Nephron progenitor cell (in vitro differentiated cells): Measurements from ENCODE around the gene AFAP1L2.

Experiments used
- DNase-seq: peaks from one replicate; pipeline ENCODE4 v3.0.0; 2021
- H3K27ac Mint-ChIP-seq: 2 replicates; pipeline ENCODE4 v1.8.0; 2021; ENCODE audit warnings: mild to moderate bottlenecking, moderate library complexity, mixed read lengths
- H3K27me3 Mint-ChIP-seq: 2 replicates; pipeline ENCODE4 v1.8.0; 2021; ENCODE audit warnings: mild to moderate bottlenecking, low read depth, mixed read lengths; ENCODE audit not compliant: poor library complexity
- H3K36me3 Mint-ChIP-seq: 2 replicates; pipeline ENCODE4 v1.8.0; 2021; ENCODE audit warnings: low read depth, mixed read lengths
- H3K4me1 Mint-ChIP-seq: 2 replicates; pipeline ENCODE4 v1.8.0; 2021; ENCODE audit warnings: mixed read lengths
- H3K4me3 Mint-ChIP-seq: 2 replicates; pipeline ENCODE4 v1.8.0; 2021; ENCODE audit warnings: mild to moderate bottlenecking, moderate library complexity, mixed read lengths
- H3K9me3 Mint-ChIP-seq: 2 replicates; pipeline ENCODE4 v1.8.0; 2021; ENCODE audit warnings: mild to moderate bottlenecking, moderate library complexity, mixed read lengths
- CTCF ChIP-seq: fragments of 200-600 bp; sonication (generic); IDR thresholded peaks from 2 replicates; pipeline ENCODE4 v1.5.0; 2021; ENCODE audit warnings: antibody characterized with exemption

AFAP1L2 gene

GRCh38 chr10:114431414-114432135 lies 27.3 kb upstream of the AFAP1L2 start:
- no peak for DNase-seq
- no peak for TF ChIP-seq CTCF
- Mint-ChIP-seq H3K27ac (no peak overlapping the region), H3K27me3 (peaks cover 6% of the 10 kb centered on the region), H3K4me1 (peaks cover 6% of the 10 kb centered on the region), H3K9me3 (no peaks in the 10 kb centered on the region), H3K4me3 (no peak overlapping the region), H3K36me3 (peaks cover 26% of the 10 kb centered on the region)

- peaks cover 6% of the 10 kb centered on the region for H3K27me3 Mint-ChIP-seq
- no peak overlapping the region for H3K27ac Mint-ChIP-seq
- no peak overlapping the region for H3K4me3 Mint-ChIP-seq
- no peak for TF ChIP-seq CTCF
- peaks cover 6% of the 10 kb centered on the region for H3K4me1 Mint-ChIP-seq
- H3K36me3 Mint-ChIP-seq, result peaks cover 19% of the 10 kb centered on the region
- no peak for DNase-seq
- H3K9me3 Mint-ChIP-seq, result no peaks in the 10 kb centered on the region
These were observed 26.5 kb upstream of the AFAP1L2 start for GRCh38 chr10:114430688-114431413.

- H3K9me3 Mint-ChIP-seq, result no peaks in the 10 kb centered on the region
- no peak for TF ChIP-seq CTCF
- peaks cover 12% of the 10 kb centered on the region for H3K36me3 Mint-ChIP-seq
- H3K4me1 Mint-ChIP-seq, result peaks cover 6% of the 10 kb centered on the region
- peaks cover 3% of the 10 kb centered on the region for H3K27me3 Mint-ChIP-seq
- DNase-seq, result no peak
- H3K4me3 Mint-ChIP-seq, result no peak overlapping the region
- no peak overlapping the region for H3K27ac Mint-ChIP-seq
These were observed 25.5 kb upstream of the AFAP1L2 start for GRCh38 chr10:114429581-114430335.

- Mint-ChIP-seq H3K27ac (no peak overlapping the region), H3K4me3 (no peak overlapping the region), H3K27me3 (peaks cover 3% of the 10 kb centered on the region), H3K4me1 (peaks cover 6% of the 10 kb centered on the region), H3K9me3 (no peaks in the 10 kb centered on the region), H3K36me3 (peaks cover 6% of the 10 kb centered on the region)
- DNase-seq, result no peak
- TF ChIP-seq CTCF, result no peak
These were observed 23.0 kb upstream of the AFAP1L2 start for GRCh38 chr10:114427124-114427852.

- H3K9me3 Mint-ChIP-seq, result no peaks in the 10 kb centered on the region
- no peak for TF ChIP-seq CTCF
- H3K27me3 Mint-ChIP-seq, result peaks cover 3% of the 10 kb centered on the region
- H3K36me3 Mint-ChIP-seq, result peaks cover 6% of the 10 kb centered on the region
- no peak for DNase-seq
- H3K27ac Mint-ChIP-seq, result no peak overlapping the region
- H3K4me1 Mint-ChIP-seq, result peaks cover 6% of the 10 kb centered on the region
- no peak overlapping the region for H3K4me3 Mint-ChIP-seq
These were observed 22.2 kb upstream of the AFAP1L2 start for GRCh38 chr10:114426476-114426875.
